GM18502 (cell line): Measurements from ENCODE around the gene ABO.
"Not testable (repeated sequence)": the region's sequence is repeated elsewhere in the genome, so short reads cannot be mapped to it uniquely, and the experiment has no call there.

ENCODE experiments used
- ATAC-seq: cut with Tn5 transposase; IDR thresholded peaks from one replicate; pipeline ENCODE4 v1.9.1; 2021; ENCODE audit warnings: mild to moderate bottlenecking; ENCODE audit not compliant: unreplicated experiment, poor library complexity

Gene ABO

DNA sequence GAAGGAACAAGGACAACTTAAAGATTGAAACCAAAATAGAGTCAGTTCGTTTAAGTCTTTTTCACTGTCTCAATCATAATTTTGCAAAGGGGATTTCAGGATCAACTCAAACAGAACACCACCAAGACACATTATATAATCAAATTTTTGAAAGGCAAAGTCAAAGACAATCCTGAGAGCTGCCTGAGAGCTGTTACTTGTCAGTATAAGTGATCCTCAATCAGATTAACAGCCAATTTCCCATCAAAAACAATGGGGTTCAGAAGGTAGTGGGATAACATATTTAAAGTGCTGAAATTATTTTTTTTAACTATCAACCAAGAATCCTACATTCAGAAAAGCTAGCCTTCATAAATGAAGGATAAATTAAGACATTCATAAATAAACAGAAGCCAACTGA is 19.3 kb upstream of the ABO start:
- no peak for ATAC-seq

DNA sequence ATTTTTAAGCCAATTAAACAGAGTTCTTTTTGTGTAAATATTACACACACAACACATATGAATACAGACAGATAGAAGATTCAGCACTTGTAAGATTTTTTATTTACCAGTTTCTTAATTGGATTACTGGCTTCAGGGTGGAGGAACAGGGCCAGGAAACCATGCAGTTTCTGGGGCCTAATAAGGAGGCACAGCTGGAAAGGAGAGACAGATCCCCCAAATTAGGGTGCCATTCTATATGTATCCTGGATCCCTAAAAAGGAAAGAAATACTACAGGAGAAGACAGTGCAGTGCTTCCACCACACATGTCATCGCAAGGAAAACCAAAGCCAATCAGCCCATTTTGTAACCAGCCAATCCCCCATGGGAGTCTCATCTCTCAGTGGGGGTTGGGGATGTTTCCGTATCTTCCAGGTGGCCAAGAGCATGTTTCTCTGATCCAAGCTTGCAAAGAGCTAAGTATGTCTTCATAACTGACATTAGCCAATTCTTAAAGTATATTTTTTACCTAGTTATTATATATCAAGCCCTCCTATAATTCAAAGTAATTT is 15.8 kb upstream of the ABO start:
- ATAC-seq = no peak

DNA sequence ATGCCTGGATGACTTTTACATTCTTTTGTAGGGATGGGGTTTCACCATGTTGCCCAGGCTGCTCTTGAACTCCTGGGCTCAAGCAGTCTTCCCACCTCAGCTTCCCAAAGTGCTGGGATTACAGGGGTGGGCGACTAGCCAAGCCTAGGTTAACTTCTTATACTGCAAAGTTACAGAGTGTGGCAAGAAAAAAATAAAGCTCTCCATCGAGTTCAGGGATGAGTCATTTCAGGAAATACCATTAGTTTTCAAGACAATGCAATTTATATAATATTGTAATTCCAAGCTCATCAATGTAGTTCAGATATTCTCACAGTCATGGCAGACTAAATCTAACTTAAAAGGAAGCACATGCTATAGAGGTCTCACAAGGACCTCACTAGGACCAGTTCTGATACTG is 11.5 kb upstream of the ABO start:
- ATAC-seq = no peak

DNA sequence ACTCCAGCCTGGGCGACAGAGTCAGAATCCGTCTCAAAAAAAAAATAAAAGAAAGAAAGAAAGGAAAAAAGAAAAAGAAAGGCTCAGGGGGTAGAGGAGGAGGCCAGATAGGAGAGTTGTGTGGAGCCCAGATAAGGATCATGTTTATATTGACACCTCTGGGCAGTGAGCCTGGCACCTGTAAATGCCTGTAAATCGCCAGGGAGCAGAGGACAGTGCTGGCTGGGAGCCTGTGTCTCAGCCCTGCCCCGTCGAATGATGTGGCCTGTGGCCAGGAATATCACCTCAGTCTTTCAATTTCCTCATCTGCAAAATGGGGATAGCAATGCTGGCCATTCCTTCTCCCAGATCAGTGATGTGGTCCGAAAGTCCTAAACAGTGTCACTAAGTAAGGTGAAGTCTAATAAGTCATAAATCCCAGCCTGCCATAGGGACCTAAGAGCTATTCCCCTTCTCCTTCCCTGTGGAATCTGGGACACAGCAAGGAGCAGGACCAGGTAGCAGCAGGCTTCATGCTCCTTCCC is 10.3 kb upstream of the ABO start:
- ATAC-seq = no peak

DNA sequence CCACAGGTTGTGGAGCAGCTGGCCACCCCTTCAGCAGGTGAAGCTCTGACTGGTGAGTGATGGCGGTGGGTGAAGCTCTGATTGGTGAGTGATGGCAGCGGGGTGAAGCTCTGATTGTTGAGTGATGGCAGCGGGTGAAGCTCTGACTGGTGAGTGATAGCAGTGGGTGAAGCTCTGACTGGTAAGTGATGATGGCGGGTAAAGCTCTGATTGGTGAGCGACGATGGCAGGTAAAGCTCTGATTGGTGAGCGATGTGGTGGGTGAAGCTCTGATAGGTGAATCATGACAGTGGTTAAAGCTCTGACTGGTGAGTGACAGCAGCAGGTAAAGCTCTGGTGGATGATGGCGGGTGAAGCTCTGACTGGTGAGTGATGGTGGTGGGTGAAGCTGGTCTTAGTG is 9.4 kb upstream of the ABO start:
- no peak for ATAC-seq

DNA sequence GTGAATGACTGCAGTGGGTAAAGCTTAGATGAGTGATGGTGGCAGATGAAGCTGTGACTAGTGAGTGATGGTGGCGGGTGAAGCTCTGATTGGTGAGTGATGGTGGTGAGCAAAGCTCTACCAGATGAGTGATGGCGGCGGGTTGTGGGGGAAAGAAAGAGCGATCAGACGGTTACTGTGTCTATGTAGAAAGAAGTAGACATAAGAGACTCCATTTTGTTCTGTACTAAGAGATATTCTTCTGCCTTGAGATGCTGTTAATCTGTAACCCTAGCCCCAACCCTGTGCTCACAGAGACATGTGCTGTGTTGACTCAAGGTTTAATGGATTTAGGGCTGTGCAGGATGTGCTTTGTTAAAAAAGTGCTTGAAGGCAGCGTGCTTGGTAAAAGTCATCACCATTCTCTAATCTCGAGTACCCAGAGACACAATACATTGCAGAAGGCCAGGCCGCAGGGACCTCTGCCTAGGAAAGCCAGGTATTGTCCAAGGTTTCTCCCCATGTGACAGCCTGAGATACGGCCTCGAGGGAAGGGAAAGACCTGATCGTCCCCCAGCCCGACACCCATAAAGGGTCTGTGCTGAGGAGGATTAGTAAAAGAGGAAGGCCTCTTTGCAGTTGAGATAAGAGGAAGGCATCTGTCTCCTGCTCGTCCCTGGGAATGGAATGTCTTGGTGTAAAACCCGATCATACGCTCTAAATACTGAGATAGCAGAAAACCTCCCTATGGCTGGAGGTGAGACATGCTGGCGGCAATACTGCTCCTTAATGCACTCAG is 8.4 kb upstream of the ABO start:
- ATAC-seq = not testable (repeated sequence)

DNA sequence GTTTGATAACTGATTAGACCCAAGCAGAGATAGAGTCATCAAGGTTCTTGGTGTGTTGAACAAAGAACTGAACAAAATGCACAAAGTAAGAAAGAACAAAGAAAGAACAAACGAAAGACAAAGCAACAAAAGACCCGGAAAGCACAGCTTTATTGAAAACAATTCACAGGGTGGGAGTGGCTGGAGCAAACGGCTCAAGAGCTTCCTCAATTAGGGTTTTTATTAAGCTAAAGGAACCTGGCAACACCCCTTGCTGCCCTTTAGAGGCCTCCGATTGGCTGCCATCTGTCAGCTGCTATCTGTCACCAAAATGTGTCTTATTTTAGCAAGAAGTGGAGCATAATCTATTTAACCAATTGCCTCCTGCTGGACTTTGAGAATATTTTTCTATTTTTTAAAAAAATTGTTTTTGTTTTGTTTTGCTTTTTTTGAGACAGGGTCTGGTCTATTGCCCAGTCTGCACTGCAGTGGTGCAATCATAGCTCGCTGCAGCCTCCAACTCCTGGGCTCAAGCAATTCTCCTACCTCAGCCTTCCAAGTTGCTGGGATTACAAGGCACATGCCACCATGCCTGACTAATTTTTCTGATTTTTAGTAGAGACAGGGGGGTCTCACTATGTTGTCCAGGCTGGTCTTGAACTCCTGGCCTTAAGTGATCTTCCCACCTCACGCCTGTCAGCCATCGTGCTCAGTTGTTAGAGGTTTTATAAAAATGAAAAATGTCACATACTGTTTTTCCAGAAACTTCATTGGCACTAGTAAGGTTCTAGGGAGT is 7.7 kb upstream of the ABO start:
- ATAC-seq = no peak

DNA sequence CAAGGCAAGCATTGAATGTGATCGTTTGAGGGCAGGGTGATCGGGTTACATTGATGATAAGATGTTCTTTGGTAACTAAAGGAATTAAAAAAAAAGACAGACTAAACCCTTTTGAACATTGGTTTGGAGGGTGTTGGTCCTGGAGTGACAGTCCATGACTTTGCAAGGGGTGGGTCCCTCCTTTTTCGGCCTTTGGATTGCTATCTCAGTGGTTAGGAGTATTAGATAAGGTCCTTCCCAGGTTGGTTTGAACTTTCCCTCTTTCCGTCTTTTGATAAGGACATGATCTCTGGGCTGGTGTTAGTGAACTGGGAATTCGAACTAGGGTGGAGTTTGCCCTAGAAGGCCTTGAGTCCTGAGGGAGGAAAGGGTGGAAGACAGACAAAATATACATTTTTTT is 5.4 kb upstream of the ABO start:
- no peak for ATAC-seq

DNA sequence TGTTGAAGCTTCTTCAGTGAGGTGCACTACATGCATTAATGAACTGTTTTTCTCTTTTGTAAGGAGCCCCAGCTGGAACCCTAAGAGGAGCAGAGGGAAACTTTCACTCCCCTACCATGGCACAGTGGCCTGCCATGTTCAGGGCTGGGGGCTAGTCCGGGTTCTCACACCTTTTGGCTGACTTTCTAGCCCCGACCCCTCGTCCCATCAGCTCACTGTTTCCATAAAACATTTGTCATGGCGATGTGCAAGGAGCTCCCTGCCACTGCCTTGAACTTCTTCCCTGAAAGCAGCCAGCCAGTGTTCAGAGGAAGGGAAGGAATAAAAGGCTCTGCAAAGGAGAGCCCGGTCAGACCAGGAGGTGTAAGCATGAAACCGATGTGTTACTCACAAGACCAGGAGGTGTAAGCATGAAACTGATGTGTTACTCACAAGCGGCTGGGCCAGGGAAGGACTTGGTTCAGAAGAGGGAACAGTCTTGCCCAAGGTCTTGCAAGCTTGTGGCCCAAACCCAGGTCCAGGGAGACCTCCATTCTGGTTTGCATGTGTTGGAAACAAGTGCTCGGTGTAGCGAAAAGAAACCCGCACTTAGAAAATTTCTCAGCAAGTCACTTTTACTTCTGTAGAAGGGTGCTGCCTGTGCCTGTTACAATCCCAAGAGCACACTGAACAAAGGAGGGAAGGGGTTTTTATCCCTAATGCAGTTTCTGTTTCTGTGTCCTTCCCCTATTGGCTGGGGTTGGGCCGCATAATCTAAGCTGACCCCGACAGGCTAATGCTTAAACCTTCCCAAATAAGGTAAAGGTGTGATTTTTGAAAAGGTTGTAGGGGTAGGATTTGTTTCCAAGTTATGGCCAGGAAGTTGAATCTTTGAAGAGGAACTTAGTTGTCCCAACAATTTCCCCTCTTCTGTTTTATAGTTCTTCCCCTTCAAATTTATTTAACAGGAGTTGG is 3.4 kb upstream of the ABO start:
- ATAC-seq = no peak

DNA sequence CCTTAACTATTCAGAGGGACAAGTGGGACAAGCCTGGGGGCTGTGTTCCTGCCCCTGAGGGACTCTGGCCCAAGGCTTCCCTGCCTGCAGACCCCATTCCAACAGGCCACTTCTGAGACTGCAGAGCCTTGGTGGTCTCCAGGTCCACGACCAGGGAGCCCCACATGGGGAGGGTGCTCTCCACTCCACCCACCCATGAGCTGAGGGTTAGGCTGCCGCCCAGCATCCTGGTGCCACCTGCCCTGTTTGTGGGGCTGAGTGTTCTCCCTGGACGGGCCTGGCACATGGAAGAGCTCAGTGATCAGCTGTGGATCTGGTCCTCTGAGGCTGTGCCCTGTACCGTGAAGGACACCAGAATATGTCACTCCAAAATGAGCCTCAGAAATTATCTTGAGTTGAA is 2.5 kb upstream of the ABO start:
- ATAC-seq = no peak

DNA sequence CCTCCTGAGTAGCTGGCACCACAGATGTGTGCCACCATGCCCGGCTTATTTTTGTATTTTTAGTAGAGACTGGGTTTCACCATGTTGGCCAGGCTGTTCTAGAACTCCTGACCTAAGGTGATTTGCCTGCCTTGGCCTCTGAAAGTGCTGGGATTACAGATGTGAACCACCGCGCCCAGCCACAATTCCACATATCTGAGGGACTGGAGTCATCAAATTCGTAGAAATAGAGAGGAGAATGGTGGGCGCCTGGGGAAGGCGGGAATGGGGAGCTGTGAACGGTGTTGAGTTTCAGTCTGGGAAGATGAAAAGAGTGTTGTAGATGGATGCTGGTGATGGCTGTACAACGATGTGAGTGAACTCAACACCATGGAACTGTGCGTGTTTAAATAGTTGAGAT is 1.9 kb upstream of the ABO start:
- ATAC-seq = no peak

DNA sequence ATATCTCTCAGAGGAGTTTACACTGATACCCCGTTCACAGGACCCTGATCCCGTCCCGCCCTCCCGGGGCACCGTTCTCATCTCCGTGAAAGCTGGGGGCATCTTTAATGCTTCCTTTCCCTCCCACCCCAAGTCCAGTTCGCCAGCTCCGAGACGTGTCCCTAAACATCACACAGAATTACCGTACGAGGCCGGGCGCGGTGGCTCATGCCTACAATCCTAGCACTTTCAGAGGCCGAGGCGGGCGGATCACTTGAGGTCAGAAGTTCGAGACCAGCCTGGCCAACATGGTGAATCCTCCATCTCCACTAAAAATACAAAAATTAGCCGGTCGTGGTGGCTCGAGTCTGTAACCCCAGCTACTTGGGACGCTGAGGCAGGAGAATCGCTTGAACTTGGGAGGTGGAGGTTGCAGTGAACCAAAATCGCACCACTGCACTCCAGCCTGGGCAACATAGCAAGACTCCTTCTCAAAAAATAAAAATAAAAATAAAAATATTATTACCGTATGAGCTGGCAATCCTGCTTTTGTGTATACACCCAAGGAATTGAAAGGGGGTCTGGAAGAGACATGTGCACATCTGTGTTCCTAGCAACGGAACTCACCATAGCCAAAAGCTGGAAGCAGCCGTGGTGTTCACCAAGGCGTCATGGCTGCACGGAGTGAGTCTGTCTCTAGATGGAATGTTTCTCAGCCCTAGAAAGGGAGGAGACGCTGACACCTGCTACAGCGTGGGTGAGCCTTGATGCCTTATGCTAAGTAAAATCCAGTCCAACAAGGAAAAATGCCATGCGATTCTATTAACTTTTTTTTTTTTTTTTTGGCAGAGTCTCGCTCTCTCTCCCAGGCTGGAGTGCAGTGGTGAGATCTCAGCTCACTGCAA is 1.2 kb upstream of the ABO start:
- no peak for ATAC-seq

DNA sequence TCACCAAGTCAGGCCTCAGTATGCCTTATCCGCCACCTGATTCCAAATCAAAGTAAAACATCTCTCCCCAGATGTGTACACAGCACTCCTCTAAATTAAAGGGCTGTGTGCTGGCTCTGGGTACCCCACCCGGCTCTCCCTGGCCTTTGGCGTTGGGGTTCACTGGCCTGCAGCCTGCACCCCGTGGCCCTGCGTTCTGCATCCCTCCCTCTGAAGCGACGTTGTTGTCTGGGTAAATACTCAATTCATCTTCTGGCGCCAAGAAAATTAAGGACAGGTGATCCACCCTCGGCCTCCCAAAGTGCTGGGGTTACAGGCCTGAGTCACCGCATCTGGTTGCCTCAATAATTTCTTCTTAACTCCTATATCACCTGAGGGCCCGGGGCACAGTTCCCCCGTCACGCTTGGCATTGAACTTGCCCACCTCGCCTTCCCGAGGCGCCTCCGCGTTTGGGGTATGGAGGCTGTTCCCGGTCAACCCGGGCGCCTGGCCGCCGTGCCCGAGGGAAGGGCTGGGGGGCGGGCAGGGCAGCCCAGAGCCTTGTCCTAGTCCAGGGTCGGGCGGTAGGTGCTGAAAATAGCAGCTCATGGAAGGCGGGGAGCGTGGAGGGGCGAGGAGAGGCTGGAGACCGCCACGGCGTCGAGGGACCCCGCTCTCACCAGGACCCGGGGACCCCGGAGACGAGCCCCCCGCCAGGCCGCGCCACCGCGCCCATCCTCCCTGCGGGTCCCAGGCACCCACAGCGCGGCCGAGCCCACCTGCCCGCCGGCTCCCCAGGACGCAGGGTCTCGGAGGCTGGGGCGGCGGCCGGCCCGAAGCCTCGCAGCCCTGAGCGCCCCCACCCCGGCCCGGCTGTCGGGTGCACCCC is 531 bp downstream of the ABO start:
- no peak for ATAC-seq

DNA sequence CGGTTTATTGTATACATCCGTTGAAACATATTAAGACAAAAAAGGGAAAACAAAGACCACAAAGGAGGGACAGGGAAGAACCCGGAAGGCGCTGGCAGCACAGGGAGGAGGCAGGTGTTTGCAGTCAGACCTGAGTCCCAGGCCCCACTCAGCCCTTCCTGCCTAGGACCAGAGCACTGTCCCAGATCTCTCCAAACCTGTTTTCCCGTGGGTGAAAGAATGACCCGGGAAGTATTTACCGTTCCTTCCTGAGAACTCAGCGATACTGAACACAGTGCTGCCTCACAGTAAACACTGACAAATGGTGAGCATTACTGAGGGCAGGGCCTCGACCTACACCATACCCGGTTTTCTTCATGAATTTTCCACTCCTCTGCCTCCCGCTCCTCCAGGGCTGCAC is 1.2 kb downstream of the ABO start:
- no peak for ATAC-seq

DNA sequence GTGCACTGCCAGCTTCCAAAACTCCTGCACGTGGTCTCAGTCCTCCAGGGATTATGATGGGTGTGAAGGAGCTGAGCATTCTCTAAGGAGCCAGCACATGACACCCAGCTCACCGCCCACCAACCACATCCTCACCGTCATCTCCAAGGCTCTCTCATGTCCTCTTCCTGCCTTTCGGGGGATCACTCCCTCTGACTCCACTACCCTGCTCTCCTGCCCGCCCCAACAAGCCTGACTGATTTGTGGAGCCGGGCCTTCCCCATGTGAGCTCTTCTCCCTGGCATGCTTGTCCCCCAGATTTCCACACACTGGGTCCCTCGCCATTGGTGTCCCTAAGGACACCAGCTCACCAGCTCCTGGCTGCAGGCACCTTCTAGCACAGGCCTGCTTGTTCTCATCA is 1.9 kb downstream of the ABO start:
- no peak for ATAC-seq

DNA sequence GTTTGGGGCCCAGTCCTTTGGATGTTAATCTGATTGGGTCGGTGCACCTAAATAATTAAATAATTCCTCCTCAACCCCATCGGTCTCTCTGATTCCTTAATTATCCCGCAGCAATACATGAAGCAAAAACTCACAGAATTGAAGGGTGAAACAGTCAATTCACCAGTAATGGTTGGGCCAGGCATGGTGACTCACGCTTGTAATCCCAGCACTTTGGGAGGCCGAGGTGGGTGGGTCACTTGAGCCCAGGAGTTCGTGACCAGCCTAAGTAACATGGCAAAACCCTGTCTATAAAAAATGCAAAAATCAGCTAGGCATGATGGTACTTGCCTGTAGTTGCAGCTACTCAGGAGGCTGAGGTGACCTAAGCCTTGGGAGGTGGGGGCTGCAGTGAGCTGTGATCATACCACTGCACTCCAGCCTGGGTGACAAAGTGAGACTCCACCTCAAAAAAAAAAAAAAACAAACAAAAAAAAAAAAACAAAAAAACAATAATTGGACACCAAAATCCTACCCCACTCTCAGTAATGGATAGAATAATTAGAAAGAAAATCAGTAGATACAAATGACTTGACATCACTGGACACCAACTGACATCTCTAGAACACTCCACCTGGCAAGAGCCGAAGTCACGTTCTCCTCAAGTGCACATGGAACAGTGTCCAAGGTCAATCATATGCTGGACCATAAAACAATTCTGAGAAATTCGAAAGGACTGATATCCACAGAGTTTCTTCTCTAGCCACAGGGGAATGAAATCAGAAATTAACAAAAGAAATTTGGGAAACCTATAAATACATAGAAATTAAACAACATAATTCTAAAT is 5.3 kb downstream of the ABO start:
- no peak for ATAC-seq

DNA sequence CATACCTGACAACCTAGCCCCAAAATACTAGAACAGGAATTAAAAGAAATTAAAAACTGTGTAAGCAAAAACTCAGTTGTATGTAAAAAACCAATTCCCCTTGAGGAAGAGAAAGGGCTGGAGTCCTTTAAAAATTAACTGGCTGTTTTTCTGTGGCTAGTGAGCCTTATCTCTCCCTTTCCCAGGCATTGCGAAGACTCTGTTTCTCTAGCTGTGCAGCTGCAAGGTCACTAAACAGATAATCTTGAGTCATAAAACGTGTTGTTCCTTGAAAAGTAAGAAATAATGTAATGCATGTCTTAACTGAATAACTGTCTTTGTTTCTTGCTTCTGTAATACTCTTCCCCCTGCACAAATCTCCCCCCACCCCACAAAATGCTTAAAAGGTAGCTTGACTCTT is 5.9 kb downstream of the ABO start:
- ATAC-seq = not testable (repeated sequence)
